Cardiac septum (tissue), 1 donor: Measurements from ENCODE around the gene COQ5. TPM values are rescaled to one million over a fixed set of nuclear protein-coding genes. Genes with fewer than 3 reads are reported as not detected.

Source experiments
- DNase-seq: peaks from one replicate; pipeline ENCODE4 v3.0.0-alpha.2; 2020; ENCODE audit warnings: low spot score
- intact Hi-C: fragments of 100-400 bp; cut with DNase I; formaldehyde crosslinking; loops from one replicate; pipeline ENCODE4 v1.14.0; 2022
- long read RNA-seq: library from polyadenylated mRNA; unstranded; transcript quantifications from one replicate; pipeline ENCODE4 v2.0.0, GENCODE V29; 2021
- total RNA-seq: library from RNA; stranded (reverse); fragmentation: NEBNext Ultra II Directional; extraction: Animal tissue kit (Norgen Biotek cat#: 25700); gene quantifications from one replicate; pipeline ENCODE4 v1.2.1, GENCODE V29; 2021
- donor health status: DM: no; HTN: no; CAD: no.

Gene COQ5
- total RNA-seq: 31.8 TPM
- long read RNA-seq, transcript COQ5-201 (7 exons, 1,535 nt): major isoform, 51 of 67 reads
- long read RNA-seq, partial matches to known transcripts: 2 of 67 reads
- long read RNA-seq, other reads (novel, unspliced or antisense): 13 of 67 reads

- peak; percentile 95 for DNase-seq
- intact Hi-C loops: loop anchor here (5.0 kb wide), 1 partner anchor 488 kb away; the partner anchor contains the start of gene C12orf43
These were observed at the start of gene COQ5 for GRCh38 chr12:120528861-120529525. Gene COQ5, minus strand, starts transcription at chr12:120529158. Its CDS starts 17 bp downstream, at chr12:120529141.

GRCh38 chr12:120574106-120574505 lies 45.1 kb upstream of the COQ5 start:
- intact Hi-C loops: no loop called here
- no peak for DNase-seq

- no peak for DNase-seq
- intact Hi-C loops: no loop called here
These were observed 44.6 kb upstream of the COQ5 start for GRCh38 chr12:120573560-120573959.

GRCh38 chr12:120571299-120571698 lies 42.3 kb upstream of the COQ5 start:
- intact Hi-C loops: no loop called here
- no peak for DNase-seq

GRCh38 chr12:120563495-120563894 lies 34.5 kb upstream of the COQ5 start:
- intact Hi-C loops: no loop called here
- DNase-seq: no peak

GRCh38 chr12:120562906-120563305 lies 33.9 kb upstream of the COQ5 start:
- intact Hi-C loops: no loop called here
- no peak for DNase-seq

- DNase-seq: no peak
- intact Hi-C loops: no loop called here
These were observed 28.6 kb upstream of the COQ5 start for GRCh38 chr12:120557589-120557988.

GRCh38 chr12:120554678-120555077 lies 25.7 kb upstream of the COQ5 start:
- no peak for DNase-seq
- intact Hi-C loops: no loop called here

- intact Hi-C loops: no loop called here
- DNase-seq: no peak
These were observed 17.1 kb upstream of the COQ5 start for GRCh38 chr12:120546050-120546386.

- intact Hi-C loops: no loop called here
- no peak for DNase-seq
These were observed 15.7 kb upstream of the COQ5 start for GRCh38 chr12:120544691-120545090.

- DNase-seq: no peak
- intact Hi-C loops: no loop called here
These were observed 13.2 kb upstream of the COQ5 start for GRCh38 chr12:120542166-120542565.

GRCh38 chr12:120540445-120540844 lies 11.5 kb upstream of the COQ5 start:
- DNase-seq: no peak
- intact Hi-C loops: no loop called here

- intact Hi-C loops: no loop called here
- DNase-seq: no peak
These were observed 10.3 kb upstream of the COQ5 start for GRCh38 chr12:120539303-120539702.

- intact Hi-C loops: no loop called here
- DNase-seq: peak; percentile 87
These were observed 9.6 kb upstream of the COQ5 start for GRCh38 chr12:120538281-120539156.

GRCh38 chr12:120537856-120538220 lies 8.9 kb upstream of the COQ5 start:
- DNase-seq: no peak
- intact Hi-C loops: no loop called here

- intact Hi-C loops: no loop called here
- no peak for DNase-seq
These were observed 7.3 kb upstream of the COQ5 start for GRCh38 chr12:120536064-120536791.

- DNase-seq: peak; percentile 79
- intact Hi-C loops: loop anchor here (5.0 kb wide), 2 partner anchors 38 to 47 kb away; partner anchors contain the start of genes DYNLL1 and POP5
These were observed 6.0 kb upstream of the COQ5 start for GRCh38 chr12:120534703-120535655.

- DNase-seq: peak; percentile 87
- intact Hi-C loops: loop anchor here (5.0 kb wide), 2 partner anchors 37 to 48 kb away; partner anchors contain the start of genes DYNLL1 and POP5
These were observed 5.3 kb upstream of the COQ5 start, which contains the start of gene RNF10 for GRCh38 chr12:120534203-120534702. Gene RNF10, plus strand, starts transcription at chr12:120534356. Its CDS starts 456 bp downstream, at chr12:120534812.
